Measurements from ENCODE around the gene CMTM3.
"Not testable (repeated sequence)": the region's sequence is repeated elsewhere in the genome, so short reads cannot be mapped to it uniquely, and the experiment has no call there.

CMTM3 gene

DNA sequence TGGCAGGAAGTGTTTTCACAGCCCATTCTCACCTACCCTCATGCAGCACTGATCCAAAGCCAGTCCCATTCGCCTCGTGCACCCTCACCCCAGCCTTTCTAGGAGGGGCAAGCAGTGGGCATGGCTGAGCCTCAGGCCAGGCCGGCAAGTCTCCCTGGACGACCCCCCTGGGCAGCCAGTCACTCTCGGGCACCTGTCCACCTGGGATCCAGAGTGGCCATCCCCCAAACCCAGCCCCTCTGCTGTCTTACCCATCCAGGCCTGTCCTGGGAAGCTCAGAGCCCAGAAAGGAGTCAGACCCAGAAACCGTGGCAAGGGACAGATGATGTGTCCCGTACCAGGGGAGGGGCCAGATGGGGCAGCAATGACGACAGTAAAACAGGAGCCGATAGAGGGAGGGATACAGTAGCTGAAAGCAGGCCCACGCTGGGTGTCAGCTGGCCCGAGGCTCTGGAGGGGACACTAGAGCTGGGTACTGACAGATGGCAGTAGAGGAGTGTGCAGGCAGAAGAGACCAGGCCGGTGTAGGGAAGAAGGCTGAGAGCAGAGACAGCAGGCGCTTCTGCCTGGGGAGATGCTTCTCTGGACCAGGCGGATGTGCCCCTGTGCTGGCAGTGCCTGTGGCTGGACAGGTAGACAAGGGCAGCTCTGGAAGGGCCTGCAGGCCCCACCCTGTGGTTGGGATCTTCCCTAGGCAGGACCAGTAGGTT is 5.8 kb downstream of the CMTM3 start:
- no peak for DNase-seq

DNA sequence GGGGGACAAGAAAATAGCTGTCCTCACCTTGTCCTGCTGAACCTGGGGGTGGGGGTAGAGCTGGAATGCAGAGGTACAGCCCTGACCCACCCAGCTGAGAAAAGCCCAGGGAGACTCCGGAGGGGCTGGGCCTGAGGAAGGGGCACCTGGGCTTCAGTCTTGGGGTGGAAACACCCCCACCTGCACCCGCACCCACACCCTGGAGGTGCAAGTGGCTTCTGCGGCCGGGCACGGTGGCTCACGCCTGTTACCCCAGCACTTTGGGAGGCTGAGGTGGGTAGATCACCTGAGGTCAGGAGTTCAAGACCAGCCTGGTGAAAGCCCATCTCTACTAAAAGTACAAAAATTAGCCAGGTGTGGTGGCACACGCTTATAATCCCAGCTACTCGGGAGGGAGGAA is 7.4 kb downstream of the CMTM3 start:
- not testable (repeated sequence) for DNase-seq

DNA sequence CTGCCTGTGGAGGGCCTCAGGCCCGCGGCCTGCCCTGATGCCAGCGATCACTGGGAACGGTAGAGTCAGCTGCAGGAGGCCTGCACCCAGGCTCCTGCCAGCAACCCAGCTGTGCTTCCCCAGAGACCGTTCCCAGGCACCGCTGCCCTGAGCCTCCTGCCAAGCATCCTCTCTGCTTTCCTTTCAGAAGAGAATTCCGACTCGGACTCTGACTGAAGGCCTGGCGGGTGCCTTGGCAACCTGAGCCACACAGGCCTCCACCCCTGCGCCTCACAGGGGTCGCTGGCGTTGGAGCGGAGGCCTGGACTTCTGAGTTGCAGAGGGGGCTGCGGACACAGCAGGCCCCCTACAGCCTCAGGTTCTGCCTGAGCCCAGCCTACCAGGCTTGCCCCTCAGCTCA is 7.9 kb downstream of the CMTM3 start:
- DNase-seq, result no peak

DNA sequence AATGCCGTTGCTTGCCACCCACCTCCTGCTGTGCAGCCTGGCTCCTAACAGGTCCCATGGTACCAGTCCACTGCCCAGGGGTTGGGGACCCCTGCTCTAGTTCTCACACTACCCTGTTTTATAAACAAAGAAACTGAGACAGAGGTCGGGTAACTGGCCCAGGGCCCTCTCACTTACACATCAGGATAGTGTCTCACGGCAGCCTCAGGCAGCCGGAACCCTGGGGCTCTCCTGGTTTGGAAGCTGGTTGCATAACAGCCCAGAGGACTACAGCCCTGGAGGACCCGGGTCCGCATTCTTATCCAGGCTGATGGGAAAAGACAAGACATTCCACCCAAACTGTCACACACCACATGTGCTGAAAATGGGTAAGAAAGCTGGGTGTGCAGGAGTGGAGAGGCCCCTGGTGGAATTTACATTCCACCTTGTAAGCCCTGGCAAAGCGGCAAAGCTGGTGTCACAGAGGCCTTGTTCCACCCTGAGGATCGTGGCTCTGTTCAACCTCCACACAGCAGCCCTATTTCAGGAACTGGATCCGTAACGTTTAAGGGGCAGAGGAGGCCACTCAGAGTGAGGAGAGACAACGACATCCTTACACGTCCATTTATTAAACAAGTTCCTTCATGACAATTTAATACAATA is 9.8 kb downstream of the CMTM3 start:
- DNase-seq, result no peak

DNA sequence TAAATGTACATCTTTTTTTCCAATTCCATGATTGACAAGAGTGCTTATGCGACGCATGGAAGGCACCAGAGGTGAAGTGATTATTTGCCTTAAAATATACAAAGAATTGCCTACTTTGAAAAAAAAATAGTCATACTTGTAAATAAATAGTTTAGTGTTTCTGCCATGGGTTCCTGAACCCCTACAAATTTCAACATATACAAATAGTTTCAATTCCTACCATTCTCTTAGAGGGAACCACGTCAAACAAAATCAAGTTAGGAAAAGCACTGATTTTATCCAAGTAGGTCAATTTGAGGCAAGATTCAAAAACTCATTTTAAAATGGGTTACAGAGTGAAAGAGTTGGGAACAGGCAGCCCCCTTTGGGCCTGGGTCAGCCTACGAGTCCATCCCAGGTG is 11.7 kb downstream of the CMTM3 start:
- no peak for DNase-seq

DNA sequence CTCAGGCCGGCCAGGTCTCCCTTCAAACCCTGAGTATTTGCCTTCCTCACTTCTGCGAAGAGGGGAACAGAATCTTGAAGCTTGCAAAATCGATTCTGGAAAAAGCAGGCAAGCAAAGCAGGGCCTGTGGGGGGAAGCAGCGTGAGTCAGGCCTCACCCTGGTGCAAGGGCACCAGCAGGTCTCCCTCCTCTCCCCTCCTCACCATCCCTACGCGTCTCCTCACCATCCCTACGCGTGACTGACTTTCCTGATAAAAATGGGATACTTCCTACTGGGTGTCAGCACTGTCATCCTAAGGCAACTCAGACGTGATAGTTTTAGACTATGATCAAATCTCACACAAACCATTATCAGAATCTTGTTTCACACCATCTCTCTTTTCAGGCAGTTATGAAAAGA is 12.1 kb downstream of the CMTM3 start:
- no peak for DNase-seq

DNA sequence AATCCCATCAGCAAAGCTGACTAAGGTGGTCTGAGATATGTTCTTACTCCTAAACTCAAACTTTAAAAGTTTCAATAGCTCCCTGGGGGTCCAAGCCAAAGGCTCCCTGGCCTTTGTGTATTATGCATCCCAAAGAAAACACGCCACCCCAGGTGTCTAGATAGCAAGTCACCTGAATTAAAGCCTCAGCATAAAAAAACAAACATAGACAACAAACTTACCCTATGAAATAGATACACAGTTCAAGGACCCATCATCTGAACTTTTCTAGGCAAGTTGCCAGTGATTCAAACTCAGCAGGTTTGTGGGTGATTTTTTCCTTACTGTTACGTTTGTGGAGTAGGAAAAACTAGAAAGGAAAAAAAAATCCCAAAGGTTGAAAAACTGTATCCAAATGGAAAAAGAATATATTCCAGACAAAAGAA is 12.5 kb downstream of the CMTM3 start:
- DNase-seq, result no peak

DNA sequence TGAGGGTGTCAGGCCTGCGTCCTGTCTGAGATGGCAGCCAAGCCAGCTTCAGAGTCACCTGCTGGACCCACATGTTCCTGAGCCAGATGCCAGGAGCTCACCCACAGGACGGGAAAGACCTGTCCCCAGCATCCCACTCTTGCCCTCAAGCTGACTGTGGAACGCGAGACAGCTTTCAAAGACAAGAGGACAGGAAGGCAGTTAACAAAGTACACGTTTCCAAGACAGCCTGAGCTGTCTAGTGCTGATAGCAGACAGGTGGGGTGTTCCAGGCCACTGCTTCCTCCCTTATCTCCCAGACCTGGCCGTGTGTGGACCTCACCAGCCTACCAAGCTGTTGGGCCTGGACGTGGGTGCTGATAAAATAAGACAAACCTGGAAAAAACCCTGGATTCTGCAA is 13.2 kb downstream of the CMTM3 start:
- DNase-seq, result no peak

DNA sequence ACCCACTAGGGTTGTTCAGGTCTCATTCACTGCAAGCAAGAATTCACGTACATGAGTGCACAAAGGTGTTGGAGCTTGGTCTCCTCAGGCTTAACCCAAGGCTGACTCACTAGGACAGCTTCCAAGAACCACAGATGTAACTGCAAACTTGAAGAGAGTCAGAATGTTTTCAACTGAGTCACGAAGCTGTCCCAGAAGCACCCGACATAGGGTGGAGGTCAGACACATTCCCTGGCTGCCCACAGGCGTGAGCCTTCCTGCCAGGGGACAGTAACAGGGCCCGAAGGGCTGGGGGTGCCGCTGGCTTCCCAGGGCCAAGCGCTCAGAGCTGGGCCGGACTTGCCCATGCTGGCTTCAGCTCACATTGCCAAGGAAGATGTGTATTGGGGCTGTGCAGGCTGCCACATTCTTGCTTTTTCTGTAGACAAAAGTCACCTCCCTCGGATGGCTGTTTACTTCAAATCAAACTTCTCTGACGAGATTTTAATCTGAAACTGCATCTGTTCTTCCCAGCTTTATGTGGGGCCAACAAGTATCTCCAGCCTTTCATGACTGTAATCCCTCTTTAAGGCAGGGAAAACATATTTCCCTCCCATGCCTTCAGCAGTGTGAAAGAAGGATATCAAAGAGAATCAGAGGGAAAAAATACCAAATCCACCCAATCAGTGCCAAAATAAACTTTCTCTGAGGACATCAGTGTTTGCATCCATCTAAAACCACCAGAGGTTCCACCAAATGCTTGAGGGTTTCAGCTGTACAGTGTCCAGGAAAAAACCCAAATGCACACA is 14.3 kb downstream of the CMTM3 start:
- no peak for DNase-seq

DNA sequence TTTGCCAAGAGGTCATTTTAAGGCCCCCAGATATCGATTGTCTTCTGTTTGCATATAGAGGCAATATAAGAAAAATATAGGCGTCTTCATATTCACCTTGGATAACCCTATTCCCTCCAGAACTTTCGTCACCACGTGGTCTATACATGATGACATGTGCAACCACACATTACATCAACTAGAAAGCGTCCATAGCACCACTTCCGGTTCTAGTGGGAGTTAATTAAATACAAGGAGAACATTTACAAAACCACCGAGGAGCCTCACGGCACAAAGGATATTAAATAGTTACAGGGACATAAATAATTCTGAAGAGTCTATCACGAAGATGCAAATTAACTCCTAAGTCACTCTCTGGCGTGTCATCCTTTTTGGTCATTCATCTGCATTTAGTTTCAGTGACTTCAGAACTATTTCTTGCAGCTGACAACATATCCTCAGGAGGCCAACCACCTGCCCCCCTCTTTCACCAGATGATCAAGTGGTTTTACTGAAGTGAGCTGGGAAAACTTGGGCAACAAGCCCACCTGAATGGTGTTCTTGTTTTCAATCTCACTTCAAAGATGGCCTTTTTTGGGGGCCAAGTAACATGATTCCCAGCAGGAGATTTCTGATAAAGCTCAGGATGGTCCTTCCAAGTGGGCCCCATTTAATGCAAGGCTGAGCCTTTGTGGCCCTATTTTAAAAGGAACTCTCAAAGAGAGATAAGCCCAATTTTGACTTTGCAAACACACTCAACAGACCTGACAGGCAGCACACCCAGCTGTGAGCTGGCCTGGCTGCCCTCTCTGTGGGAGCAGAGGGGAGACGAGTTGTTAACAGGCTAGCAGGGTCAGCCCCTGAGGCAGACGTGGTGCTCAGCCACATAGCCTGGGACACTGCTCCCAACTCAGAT is 15.3 kb downstream of the CMTM3 start:
- DNase-seq, result no peak

DNA sequence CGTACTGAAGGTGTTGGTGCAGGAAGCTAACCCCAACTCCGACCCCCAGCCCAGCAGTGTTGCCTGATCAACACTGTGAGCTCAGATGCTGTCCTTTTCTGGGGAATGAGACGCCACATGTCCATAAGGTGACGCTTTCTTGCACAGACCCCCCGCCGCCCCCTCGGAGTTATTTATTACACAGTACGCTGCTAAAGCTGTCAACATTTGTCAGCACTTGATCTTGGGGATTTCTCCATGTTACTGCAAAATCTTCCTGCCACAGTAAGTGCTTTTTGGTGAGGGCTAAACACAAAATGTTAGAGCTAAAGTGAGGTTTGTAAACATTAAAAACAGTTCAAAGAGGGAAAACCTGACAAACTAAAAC is 15.9 kb downstream of the CMTM3 start:
- no peak for DNase-seq

DNA sequence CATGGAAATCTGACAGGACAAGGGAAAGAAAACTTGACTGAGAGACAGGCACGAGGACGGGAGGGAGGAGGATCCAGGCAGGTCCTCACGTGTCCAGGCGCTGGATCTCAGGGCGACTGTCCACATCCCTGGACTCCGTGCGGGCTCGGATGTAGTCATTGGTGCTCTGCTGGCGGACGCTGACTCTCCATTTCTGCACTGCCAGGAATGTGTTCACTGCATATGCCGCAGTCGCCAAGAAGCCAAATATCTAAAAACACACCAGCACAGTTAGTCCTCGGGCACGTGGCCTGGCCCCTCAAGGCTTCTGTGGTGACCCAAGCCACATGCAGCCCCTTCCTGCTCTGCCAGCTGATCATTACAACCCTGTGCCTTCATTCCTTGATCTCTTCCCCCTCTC is 17.5 kb downstream of the CMTM3 start:
- no peak for DNase-seq

DNA sequence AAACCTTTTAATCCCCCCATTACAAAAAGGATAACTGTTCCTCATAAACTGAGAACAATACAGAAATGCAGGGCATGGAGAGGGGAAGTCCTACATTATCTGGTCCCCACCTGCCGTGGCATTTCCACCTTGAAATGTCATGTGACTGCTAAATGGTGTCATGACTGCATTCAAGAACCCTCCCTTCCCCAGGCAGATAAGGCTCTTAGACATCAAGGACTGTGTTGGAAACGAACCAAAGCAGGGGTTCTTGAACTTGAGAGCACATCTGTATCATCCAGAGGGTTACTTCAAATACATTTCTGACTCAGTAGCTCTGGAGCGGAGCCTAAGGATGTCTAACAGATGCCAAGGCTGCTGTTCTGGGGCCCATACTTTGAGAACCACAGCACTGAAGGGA is 18.4 kb downstream of the CMTM3 start:
- DNase-seq, result no peak

DNA sequence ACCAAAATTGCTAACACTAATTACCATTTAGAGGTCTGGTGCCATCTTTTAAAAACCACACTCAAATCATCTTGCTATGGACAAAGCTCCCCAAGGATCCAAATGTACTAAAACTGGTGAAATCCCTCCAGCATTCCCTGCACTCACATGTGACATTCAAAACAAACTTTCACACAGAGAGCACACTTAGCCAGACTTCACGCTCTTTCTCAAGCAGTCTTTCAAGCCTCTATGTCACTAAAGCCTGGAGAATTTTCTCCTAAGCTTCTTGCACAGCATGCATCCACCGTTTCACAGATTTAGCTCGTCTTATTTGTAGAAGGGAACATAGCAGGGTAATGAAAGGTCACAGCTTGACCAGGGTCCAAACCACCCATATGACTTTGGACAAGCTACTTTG is 19.3 kb downstream of the CMTM3 start:
- DNase-seq, result no peak

DNA sequence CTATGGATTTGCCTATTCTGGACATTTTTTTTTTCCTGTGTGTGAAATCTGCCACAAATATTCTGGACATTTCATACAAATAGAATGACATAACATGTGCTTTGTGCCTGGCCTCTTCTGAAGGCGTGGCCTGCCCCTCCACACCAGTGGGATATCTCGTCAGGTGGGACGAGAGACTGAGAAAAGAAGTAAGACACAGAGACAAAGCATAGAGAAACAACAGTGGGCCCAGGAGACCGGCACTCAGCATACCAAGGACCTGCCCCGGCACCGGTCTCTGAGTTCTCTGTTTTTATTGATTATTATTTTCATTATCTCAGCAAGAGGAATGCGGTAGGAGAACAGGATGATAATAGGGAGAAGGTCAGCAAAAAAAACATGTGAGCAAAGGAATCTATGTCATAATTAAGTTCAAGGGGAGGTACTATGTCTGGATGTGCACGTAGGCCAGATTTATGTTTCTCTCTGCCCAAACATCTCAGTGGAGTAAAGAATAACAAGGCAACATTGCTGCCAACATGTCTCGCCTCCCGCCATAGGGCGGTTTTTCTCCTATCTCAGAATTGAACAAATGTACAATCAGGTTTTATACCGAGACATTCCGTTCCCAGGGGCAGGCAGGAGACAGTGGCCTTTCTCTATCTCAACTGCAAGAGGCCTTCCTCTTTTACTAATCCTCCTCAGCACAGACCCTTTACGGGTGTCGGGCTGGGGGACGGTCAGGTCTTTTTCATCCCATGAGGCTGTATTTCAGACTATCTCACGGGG is 23.3 kb downstream of the CMTM3 start:
- not testable (repeated sequence) for DNase-seq

DNA sequence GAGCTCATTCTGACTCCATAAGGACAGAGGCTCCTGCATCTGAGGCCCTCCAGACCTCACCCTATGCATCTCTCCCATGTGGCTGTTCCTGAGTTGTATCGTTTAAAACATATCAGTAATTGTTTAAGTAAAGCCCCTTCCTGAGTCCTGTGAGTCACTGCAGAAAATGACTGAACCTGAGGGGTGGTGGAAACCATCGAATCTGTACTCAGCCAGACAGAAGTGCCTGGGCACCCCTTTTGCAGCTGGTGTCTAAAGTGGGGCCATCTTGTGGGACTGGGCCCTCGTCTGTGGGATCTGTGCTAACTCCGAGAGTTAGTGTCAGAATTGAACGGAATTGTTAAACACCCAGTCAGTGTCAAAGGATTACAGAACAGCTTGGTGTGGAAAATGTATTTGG is 25.4 kb downstream of the CMTM3 start:
- DNase-seq, result no peak

DNA sequence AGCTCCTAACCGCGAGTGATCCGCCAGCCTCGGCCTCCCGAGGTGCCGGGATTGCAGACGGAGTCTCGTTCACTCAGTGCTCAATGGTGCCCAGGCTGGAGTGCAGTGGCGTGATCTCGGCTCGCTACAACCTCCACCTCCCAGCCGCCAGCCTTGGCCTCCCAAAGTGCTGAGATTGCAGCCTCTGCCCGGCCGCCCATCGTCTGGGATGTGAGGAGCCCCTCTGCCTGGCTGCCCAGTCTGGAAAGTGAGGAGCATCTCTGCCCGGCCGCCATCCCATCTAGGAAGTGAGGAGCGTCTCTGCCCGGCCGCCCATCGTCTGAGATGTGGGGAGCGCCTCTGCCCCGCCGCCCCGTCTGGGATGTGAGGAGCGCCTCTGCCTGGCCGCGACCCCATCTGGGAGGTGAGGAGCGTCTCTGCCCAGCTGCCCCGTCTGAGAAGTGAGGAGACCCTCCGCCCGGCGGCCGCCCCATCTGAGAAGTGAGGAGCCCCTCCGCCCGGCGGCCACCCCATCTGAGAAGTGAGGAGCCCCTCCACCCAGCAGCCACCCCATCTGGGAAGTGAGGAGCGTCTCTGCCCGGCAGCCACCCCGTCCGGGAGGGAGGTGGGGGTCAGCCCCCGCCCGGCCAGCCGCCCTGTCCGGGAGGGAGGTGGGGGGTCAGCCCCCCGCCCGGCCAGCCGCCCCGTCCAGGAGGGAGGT is 26.2 kb downstream of the CMTM3 start:
- DNase-seq, result not testable (repeated sequence)

DNA sequence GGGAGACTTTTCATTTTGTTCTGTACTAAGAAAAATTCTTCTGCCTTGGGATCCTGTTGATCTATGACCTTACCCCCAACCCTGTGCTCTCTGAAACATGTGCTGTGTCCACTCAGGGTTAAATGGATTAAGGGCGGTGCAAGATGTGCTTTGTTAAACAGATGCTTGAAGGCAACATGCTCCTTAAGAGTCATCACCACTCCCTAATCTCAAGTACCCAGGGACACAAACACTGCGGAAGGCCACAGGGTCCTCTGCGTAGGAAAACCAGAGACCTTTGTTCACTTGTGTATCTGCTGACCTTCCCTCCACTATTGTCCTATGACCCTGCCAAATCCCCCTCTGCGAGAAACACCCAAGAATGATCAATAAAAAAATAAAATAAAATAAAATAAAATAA is 27.1 kb downstream of the CMTM3 start:
- DNase-seq, result not testable (repeated sequence)

DNA sequence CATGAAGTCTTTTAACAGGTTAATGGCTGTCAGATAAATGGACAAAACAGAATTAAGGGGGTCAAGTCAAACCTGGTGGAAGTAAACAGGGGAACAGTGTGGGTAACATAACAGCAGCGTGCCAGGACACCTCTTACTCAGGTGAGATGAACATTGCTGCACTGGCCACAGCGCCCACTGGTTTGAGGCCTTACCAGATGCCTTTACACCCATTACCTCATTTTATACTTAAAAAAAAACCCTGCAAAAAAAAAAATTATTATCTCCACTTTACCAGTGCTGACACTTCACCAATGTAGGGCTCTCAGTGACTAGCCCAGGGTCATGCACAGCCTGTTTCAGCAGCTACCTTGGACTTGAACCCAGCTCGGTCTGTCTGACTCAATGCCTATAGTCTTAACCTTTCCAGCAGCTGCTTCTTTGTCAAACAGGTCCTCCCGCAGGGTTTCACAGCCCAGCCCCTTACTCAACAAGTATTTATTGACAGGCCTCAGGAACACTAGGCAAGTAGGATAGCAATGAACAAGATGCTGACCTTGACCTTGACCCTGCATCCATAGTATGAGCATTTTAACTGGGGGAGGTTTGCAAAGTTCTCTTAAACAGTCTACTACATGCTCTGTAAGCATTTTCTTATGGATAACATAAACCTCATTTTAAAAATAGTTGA is 30.2 kb downstream of the CMTM3 start:
- no peak for DNase-seq

DNA sequence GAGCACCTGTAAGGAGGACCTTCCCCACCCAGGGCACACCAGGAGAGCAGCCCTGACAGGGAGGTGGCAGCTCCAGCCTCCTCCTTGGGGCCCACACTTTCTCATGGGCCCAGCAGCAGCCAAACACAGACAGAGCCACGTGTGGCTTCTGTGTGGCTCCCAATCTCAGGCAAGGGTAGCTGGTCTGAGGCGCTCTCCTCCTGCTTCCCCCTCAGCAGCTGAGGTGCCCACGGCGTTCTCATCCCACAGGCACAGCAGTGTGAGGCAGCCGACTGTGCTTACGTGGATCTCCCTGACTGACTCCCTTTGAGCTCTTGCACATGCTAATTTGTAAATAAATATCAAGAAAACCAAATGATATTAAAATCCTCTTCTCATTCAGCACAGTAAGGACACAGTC is 30.9 kb downstream of the CMTM3 start:
- no peak for DNase-seq

DNA sequence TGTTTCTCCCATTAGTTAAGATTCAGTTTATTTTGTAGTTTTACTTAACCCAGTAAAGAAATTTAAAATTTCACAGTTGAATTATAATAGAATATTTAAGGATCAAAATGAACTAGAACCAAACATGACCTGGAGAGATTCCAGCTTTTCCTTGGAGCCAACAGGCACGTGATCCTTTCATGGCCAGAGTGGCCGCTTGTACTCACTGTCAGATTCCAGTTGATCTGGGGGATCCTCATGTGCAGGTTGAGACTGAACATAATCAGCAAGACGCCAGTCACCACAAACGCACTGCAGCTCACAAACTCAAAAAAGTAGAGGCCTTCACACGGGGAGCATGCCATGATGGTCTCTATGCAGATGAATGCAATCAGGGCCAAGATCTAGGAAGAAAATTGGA is 31.7 kb downstream of the CMTM3 start:
- no peak for DNase-seq

Data from cerebellar nuclear complex (tissue), 1 donor.